NK-92 treated with Interleukin-12 subunit alpha and Interleukin-12 subunit beta, amount 100 ng/mL, for 24 hours (cell line): ENCODE data around the gene ZNF511.
"Not testable (repeated sequence)": the region's sequence is repeated elsewhere in the genome, so short reads cannot be mapped to it uniquely, and the experiment has no call there.

Experiments used
- DNase-seq: peaks from one replicate; lab custom pipeline; 2025; lab: John Stamatoyannopoulos, UW

Gene ZNF511

DNA sequence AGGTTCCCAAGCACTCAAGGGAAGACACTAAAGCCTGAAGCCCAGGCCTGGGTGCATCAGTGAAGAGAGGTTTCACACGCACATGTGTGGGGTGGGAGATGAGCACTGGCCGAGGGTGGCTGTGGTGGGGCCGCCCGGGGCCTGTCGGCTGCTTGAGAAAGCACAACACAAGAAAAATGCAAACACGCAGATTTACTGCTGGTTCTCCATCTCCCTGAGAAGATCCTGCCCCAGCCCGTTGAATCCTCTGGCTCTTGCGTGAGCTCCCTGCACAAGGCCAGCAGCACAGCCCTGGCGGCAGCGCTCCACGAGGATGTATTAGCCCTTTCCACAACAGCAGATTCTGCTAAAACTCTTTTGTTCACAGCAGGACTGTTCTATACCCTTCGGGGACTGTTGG, 6.2 kb downstream of the ZNF511 start:
- DNase-seq: no peak

DNA sequence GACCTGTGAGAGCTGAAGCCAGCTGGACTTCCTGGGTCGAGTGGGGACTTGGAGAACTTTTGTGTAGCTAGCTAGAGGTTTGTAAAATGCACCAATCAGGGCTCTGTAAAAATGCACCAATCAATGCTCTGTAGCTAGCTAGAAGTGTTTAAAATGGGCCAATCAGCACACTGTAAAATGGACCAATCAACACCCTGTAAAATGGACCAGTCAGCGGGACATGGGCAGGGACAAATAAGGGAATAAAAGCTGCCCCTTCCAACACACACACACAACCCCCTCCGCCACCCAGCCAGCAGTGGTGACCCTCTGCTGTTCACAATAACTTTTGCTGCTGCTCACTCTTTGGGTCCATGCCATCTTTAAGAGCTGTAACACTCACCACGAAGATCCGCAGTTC, 7.1 kb downstream of the ZNF511 start:
- no peak for DNase-seq

DNA sequence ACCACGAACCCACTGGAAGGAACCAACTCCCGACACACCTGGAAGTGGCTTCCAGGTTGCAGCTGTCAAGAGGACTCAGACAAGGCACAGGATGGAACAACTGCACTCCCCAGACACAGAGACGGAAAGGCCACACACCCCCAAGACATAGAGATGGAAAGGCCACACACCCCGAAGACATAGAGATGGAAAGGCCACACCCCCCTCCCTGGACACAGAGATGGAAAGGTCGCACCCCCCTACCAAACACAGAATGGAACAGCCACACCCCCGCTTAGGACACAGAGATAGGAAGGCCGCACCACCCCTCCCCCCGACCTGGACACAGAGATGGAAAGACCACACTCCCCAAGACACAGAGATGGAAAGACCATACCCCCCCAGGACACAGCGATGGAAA, 7.6 kb downstream of the ZNF511 start:
- no peak for DNase-seq

DNA sequence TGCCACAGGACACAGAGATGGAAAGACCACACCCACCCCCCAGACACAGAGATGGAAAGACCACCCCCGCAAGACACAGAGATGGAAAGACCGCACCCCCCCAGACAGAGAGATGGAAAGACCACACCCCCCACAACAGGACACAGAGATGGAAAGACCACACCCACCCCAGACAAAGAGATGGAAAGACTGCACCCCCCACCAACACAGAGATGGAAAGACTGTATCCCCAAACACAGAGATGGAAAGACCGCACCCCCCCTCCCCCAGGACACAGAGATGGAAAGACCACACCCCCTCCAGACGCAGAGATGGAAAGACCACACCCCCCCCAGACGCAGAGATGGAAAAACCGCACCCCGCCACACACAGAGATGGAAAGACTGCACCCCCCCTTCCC, 8.0 kb downstream of the ZNF511 start:
- no peak for DNase-seq

DNA sequence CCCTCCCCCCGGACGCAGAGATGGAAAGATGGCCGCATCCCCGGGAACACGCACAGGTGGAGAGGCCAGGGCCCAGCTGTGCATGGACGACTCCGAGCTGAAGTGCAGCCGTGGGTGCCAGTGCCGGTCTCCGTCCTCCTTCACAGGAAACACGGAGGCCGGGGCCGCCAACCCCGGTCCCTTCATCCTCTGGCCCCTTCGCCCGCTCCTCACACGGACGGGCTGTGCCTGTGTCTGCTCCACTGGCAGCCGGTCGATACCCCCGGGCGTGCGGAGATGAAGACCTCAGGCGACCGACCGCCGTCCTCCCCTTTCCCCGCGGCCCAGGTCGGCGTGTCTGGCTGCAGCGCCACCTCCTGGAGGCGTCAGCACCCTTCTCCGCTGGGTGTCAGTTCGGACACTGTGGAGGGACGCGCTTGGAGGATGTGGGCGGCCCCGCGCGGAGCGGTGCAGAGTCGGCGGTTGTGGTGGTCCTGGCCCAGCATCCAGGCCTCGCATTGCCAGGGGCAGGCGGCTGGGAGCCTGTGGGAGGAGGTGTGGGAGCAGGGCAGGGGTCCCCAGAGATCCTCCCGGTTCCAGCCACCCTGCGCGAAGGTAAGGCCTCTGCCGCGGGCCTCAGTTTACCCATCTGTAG, 9.9 kb downstream of the ZNF511 start:
- DNase-seq: no peak

DNA sequence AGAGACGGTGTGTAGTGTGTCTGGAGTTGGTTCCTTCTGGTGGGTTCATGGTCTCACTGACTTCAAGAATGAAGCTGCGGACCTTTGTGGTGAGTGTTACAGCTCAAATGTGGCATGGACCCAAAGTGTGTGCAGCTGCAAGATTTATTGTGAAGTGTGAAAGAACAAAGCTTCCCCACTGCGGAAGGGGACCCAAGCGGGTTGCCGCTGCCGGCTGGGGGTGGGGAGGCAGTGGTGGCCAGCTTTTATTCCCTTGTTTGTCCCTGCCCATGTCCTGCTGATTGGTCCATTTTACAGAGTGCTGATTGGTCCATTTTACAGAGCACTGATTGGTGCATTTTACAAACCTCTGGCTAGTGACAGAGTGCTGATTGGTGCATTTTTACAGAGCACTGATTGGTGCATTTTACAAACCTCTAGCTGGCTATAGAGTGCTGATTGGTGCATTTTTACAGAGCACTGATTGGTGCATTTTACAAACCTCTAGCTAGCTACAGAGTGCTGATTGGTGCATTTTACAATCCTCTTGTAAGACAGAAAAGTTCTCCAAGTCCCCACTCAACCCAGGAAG, 12.2 kb downstream of the ZNF511 start:
- not testable (repeated sequence) for DNase-seq

GRCh38 chr10:133322064-133322709, 13.5 kb downstream of the ZNF511 start:
- DNase-seq: not testable (repeated sequence)

- peak; percentile 32 for DNase-seq
These were observed 15.6 kb downstream of the ZNF511 start for GRCh38 chr10:133324198-133324792.

- DNase-seq: no peak
These were observed 16.1 kb downstream of the ZNF511 start for GRCh38 chr10:133324857-133325260.

GRCh38 chr10:133325440-133326222, 16.9 kb downstream of the ZNF511 start:
- DNase-seq: no peak

DNA sequence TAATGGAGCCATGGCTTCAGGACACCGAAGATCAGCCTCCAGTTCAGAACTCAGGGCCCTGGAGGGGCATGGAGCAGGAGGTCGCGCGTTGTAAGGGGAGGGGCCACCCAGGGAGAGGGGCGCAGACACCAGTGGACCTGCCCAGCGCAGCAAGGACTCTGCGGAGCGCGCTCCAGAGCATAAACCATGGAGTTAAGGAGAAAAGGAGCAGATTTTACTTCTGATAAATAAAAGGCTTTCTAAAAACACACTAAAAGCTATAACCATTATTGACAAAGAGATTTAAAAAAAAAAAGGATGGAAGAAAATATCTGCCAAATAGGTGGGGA, 17.5 kb downstream of the ZNF511 start:
- DNase-seq: no peak

GRCh38 chr10:133326745-133327650, 18.3 kb downstream of the ZNF511 start:
- DNase-seq: no peak

DNA sequence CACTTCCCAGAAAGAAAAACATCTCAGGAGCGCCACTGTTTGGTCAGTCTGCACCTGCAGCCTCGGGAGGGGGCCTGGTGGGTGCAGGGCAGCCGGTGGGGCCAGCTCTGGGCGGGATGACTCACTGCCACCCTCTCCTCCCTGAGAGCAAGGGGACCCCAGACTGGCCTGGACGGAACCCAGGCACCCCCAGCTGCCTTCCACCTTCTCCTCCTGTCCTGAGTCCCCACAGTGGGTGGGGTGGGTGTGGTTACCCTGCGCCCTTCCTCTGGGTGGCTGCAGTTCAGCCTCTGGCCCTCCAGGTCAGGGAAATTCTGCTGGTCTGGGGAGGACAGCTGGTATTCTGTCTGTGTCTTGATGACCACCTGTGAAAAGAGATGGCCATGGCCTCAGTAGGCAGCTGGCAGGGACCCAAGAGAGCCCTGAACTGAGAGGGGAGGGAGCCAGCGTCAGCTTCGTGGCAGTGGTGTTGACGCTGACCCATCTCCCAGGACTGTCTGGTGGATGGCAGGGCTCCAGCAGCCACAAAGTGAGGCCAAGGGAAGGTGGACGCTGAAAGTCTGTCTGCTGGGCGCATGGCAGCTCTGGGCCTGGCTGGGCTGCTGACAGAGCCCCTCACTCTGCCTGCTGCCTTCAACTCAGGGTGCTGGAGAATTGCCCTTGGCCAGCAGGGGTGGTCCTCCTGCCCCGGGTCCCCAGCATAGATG, 19.1 kb downstream of the ZNF511 start:
- DNase-seq: no peak

DNA sequence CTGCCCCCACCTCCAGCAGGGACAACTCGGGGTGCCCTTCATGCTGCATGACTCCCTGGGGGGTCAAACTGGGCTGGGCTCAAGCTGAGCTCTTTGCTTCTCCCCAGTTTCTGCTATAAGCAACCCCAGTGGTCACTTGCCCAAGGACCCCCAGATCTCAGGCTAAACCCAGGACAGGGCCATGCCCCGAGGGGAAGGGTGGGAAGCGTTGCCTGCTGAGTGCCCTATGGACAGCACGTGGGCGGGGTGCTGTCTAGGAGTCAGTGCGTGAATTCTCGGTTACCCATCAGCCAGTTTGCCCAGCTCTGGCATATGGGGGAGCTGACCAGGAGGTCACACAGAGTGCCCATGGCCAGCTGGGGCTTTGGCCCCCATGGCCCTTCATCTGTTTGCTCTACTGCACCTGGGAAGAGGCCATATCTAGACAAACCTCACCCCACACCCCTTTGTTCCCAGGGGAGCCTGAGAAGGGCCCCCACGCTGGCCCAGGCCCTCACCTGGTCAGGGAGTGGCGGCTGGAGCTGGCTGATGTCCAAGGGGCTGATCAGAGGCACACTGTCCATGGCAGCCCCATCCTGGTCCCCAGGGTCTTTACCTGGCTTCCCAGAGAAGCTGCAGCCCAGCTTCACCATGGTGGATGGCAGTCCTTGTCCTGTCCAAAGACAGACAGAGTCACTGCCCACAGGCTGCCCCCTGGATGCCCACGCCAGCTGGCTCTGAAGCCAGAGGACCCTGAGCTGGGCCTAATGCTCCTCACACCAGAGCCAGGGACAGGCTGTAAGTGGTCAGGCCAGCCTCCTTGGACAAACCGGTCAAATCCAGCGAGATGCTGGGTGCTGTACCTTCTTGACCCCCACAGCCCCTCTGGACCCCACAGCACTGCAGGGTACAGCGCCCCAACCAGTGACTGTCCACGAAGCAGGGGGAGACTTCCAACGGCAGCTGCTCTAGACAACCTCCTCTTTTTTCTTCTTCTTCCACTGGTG, 19.9 kb downstream of the ZNF511 start:
- DNase-seq: no peak

DNA sequence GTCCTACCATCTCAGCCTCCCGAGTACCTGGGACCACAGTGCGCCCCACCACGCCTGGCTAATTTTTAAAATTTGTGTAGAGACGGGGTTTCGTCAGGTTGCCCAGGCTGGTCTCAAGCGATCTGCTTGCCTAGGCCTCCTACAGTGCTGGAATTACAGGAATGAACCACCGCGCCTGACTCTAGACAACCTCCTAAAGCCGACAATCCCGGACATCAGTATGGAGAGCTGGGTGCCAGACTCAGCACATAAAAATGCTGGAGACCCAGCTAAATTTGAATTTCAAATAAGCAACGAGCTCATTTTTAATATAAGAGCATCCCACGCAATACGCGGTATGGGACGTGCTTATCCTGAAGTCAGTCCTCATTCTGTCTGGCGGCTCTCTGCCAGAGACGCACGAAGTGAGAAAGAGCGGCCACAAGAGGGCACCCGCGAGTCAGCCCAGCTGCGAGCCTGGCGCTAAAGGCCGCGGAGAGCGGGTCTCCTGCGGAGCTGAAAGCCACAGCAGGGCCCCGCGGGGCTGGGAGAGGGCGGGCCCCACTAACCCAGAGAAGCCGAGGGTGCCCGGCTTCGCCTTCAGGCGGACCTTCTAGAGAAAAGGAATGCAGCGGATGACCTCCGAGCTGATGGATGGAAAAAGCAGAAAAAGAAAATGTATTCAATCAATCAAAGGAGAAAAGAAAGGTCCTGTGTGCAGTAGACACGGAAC, 20.9 kb downstream of the ZNF511 start:
- DNase-seq: peak; percentile 61

DNA sequence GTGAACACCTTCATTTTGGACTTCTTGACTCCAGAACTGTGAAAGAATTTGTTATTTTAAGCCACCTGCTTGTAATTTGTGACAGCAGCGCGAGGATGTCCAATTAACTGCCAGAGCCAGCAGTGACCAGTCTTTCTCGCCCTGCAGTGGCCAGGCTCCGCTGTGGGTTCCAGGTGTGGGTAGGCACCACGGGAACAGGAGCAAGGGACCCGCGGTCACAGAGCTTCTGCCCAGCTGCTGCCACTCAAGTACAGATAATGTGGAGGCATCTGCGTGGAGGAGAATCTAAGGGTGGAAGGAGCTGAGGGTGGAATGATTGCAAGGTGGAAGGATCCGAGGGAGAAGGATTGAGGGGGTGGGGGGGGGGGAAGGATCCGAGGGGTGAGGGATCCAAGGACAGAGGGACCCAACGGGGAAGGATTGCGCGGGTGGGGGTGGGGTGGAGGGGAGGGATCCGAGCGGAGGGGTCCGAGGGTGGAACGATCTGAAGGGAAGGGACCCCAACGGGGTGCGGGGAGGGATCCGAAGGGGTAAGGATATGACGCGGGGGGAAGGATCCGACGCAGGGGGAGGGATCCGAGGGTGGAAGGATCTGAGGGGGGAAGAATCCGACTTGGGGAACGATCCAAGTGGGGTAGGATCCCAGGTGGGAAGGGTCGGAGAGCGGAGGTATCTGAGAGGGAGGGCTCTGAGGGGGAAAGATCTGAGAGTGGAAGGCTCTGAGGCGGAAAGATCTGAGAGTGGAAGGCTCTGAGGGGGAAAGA, 24.4 kb downstream of the ZNF511 start:
- no peak for DNase-seq

DNA sequence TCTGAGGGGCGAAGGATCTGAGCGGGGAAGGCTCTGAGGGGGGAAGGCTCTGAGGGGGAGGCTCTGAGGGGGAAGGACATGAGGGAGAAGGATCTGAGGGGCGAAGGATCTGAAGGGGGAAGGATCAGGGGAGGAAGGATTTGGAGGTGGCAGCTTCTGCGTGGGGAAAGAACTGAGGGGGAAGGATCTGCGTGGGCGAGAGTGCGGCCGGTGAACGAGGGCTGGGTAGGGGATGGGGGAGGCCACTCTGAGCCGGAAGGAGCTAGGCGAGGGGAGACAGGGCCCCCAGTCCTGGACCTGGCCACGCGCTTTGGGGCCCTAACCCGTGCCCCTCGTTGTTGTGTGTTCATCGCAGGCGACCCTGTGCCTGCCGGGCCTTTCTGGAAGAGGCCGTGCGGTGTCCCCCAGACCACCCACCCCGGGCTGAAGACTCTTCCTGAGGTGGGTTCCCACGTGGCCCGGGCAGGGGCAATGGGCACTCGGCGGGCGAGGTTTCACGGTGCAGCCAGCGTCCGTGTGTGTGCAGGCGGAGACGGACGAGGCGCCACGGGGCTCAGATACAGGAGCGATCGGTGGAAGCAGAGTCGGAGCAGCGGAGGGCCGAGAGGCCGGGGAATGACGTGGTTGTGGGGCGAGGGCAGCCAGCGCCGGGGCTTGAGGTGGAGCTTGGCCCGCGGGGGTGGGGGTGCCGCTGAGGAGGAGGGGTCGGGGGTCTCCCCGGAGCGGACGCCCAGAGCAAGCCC, 26.0 kb downstream of the ZNF511 start:
- DNase-seq: no peak
